GM18505 (cell line): ENCODE measurements around the gene LMF1.
"Not testable (repeated sequence)": the region's sequence is repeated elsewhere in the genome, so short reads cannot be mapped to it uniquely, and the experiment has no call there.

Experiments used
- ATAC-seq: cut with Tn5 transposase; IDR thresholded peaks from one replicate; pipeline ENCODE4 v1.9.1; 2021; ENCODE audit not compliant: unreplicated experiment
- POLR2A ChIP-seq: IDR thresholded peaks from 4 replicates; pipeline ENCODE4 v1.6.1; 2011; ENCODE audit warnings: borderline replicate concordance; ENCODE audit not compliant: insufficient read depth, insufficient read length; ENCODE audit errors: extremely low read depth

Gene LMF1

DNA sequence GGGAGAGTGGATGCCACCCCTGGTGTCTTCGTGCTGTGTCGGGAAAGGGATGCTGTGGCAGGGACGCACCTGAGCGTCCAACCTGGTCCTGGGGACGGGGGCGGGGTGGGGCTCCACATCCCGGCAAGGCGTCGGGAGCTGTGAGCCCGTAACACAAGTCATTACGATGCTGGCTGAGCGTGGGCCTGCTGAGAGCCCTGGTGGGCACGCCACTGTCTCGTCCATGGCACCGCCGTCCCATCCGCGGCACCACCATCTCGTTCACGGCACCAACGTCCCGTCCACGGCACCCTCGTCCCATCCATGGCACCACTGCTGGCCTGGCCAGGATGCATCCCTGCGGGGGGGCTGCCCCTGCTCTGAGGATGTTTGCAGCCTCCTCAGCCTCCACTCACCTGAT, 146.2 kb downstream of the LMF1 start:
- ATAC-seq: no peak
- TF ChIP-seq POLR2A: no peak

DNA sequence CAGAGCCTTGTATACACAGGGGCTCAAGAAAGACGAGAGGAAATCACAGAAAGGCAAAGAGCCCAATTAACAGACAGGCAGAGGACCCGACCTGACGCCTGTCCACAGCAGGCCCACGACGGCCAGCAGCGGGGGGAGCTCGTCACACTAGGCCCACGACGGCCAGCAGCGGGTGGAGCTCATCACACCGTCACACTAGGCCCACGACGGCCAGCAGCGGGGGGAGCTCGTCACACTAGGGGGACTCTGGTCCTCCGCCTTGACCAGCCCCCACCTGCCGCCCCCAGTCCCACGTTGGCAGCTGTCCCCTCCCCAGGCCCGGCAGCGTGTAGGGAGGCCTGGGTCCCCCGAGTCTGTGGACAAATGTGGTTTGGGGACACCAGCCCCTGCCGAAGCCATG, 146.6 kb downstream of the LMF1 start:
- TF ChIP-seq POLR2A: no peak
- ATAC-seq: no peak

DNA sequence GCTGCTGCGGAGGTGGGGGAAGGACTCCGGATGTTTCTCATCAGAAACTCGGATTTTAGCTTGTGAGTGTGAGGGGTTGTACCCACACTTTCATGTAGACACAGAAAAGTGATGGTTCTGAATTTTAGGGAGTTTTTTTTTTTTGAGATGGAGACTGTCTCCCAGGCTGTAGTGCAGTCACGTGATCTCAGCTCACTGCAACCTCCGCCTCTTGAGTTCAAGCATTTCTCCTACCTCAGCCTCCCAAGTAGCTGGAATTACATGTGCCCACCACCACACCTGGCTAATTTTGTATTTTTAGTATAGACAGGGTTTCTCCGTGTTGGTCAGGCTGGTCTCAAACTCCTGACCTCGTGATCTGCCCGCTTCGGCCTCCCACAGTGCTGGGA, 147.9 kb downstream of the LMF1 start:
- no peak for ATAC-seq
- no peak for TF ChIP-seq POLR2A

DNA sequence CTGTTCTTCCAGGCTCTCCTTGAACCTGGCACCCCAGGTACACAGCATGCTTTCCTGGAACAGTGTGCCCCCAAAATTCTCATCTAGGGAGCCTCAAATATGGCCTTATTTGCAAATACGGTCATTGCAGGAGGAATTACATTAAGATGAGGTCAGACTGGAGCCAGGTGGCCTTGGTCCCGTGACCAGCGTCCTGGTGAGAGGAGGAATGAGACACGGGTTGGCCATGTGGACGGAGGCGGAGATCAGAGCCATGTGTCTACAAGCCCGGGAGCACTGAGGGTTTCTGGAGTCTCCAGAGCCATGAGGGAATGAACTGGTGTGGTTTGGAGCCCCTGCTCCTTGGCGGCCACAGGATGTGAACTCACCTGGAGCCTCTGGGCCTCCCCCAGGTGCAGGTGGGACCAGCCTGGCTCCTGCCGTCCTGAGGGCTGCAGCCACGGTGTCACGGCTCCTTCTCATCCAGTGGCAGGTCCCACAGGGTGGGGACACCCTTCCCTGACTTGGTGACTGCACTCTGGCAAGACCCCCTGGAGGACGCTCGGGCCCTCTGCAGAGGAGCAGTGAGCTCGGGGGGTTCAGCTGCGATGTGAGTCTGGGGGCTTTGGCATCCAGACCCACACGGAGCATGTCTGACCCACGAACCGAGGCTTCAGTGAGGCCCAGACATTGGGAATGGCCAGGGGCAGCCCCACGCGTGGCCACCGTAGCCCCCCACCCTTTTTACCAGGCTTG, 148.4 kb downstream of the LMF1 start:
- no peak for TF ChIP-seq POLR2A
- no peak for ATAC-seq

DNA sequence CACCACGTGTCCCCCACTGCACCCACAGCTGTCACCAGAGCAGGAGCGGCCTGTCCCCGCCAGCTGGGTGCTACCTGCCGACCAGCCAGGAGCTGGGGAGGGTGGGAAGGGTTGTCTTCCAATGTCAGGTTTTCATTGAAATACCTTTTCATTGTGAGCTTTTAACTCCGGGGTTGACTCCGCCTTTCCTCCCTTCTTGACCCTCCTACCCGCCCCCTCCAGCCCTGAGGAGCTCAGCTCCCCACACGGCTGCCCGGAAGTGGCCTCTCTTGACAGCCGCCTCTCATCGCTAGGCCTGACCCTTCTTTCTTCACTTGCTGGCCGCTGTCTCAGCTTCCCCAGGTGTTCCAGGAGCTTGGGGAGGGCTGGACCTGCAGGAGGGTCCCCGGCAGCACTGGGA, 149.0 kb downstream of the LMF1 start:
- no peak for ATAC-seq
- no peak for TF ChIP-seq POLR2A

DNA sequence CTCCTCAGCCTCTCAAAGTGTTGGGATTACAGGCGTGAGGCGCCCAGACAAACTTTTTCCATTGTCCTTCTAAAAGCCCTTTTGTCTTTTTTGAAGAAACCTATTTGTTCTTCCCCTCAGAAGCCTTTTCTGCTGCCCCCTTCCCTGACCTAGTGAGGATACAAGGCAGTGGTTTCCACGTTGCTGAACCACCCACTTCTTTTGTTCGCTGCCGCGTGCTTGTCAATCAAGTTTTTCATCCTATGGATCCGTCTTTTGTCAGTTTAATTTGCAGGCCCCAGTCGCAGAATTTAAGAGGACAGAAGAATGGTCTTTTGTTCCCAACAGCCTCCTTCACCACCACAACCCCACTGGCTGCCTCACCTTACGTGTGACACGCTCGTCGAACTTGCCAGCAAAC, 150.0 kb downstream of the LMF1 start:
- no peak for ATAC-seq
- no peak for TF ChIP-seq POLR2A

DNA sequence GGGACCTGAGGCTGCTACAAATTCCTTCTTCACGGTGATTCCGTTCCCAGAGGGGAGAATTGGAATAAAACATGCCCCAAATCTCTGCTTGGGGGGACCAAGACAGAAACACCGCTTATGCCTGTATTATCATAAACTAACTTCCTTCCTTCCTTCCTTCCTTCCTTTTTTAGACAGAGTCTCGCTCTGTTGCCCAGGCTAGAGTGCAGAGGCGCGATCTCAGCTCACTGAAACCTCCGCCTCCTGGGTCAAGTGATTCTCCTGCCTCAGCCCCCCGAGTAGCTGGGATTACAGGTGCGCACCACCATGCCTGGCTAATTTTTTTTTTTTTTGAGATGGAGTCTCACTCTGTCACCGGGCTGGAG, 150.8 kb downstream of the LMF1 start:
- not testable (repeated sequence) for ATAC-seq

DNA sequence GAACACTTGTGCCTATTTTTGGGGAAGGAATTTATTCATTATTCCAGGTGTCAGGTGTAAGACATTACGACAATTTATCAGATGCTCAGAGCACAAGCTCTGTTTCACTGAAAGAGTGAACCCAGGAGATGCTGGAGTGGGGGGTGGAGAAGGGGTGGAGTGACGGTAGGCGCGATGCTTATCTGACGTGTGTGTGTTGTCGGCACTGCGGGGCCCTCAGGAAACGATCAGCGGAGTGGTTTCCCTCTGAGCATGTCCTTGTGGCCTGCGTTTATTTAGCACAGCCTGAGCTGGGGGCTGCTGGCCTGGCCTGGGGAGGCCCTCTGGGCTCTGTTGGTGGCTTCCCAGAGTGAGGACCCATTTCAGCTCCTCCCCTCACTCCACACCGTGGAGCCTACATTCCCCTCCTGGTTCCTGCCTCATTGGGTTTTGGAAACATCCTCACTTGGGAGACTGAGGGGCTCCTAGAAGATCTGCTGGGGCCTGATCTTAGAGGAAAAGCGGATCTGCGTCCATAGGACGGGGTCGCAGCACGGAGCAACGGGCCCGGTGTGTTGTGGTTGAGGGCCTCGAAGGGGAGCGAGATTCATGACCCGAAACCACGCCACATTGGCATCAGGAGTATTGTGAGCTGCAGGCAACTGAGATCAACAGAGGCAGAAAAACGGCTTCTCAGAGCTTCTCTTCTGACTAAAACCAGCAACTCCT, 151.3 kb downstream of the LMF1 start:
- no peak for ATAC-seq
- no peak for TF ChIP-seq POLR2A

DNA sequence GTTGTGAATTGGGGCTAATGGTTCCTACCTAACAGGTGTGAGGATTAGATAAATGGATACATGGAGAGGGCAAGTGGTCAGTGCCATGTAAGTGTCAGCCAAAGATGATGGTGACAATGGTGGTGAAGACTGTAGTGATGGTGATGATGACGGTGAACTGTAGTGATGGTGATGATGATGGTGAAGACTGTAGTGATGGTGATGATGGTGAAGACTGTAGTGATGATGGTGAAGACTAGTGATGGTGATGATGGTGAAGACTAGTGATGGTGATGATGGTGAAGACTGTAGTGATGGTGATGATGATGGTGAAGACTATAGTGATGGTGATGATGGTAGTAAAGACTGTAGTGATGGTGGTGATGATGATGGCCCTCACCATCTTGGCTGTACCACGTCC, 152.2 kb downstream of the LMF1 start:
- TF ChIP-seq POLR2A: no peak
- no peak for ATAC-seq

DNA sequence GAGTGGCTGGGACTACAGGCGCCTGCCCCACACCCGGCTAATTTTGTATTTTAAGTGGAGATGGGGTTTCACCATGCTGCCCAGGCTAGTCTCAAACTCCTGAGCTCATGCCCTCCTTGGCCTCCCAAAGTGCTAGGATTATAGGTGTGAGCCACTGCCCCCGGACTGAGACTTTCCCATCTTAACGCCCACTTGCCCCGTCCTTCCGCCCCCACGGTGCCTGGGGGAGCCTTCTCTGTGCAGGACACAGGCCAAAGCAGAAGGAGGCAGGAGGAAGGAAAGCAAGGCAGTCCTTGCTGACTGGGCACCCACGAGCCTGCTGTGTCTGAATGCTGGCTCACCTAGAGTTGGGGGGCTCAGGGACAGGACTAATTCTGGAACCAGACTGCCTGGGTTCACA, 152.7 kb downstream of the LMF1 start:
- ATAC-seq: no peak
- TF ChIP-seq POLR2A: no peak

DNA sequence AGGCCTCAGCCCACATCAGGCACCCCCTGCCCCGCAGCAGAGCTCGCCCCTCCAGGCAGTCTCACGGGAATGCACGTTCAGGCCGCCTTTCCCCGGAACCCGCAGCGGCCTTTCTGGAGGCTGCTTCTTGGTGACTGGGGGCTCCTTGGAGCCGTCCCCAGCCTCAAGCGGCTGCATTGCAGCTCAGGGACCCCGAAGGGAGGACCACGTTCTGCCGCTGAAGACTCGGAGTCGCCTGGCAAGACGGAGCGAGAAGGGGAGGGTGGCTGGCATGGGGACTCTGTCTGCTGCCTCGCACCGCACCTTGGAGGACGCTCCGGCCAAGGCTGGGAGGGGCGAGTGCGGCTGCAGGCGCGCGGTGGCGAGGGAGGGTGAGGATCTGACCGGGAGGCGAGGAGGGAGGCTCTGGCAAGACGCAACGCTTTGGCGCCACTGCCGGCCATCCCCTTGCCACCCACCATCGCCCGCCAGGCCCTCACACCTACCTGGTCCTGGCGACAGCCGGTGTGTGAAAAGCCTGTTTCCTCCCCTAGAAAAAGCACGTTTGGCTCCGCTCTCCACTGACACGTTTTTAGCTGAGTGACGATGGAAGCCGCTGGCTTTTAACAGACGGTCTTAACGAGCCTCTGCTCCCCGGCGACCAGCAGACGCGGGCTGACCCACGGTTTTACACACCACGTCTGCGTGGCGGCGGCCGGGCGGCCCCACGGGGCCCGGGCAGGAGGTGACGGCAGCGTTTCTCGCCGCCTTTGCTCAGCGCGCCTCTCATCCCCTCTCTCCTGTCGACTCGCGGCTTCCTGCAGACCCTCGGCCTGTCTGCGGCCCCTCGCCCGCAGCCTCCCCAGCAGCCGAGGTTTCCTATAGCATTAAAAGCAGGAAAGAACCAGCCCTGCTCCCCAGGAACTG, 153.5 kb downstream of the LMF1 start:
- no peak for TF ChIP-seq POLR2A
- ATAC-seq: no peak

DNA sequence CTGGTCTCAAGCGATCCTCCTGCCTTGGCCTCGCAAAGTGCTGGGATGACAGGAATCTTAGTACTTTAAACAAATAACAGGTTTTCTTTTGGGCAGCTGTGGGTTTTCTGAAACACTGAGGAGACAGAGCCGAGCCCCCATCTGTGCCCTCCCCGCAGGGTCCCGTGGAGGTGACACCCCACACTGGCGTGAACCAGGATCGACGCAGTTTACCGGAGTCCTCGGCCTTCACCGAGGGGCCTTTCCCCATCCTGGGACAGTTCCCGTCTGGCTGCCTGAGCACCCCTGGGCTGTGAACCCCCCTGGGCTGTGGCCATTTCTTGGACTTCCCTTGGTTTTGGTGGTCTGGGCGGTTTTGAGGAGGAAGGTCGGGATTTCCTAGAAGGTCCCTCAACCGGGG, 154.9 kb downstream of the LMF1 start:
- TF ChIP-seq POLR2A: no peak
- no peak for ATAC-seq

DNA sequence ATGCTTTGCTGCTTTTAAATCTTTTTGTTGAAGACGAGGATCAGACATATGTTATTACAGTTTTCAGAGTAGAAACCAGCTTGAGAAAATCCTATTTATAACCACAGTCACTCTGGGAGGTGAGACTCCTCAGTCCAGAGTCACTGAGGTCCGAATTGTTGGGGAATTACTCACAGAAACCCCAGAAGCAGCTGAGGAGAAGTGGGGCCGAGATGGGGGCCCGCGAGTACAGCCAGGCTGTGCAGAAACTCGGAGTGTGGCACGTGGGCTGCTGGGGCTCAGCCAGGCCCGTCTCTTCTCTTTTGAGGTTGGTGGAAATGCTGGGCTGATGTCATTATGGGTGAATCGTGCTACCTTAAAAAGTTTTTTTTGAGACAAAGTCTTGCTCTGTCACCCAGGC, 155.8 kb downstream of the LMF1 start:
- ATAC-seq: no peak
- TF ChIP-seq POLR2A: no peak

DNA sequence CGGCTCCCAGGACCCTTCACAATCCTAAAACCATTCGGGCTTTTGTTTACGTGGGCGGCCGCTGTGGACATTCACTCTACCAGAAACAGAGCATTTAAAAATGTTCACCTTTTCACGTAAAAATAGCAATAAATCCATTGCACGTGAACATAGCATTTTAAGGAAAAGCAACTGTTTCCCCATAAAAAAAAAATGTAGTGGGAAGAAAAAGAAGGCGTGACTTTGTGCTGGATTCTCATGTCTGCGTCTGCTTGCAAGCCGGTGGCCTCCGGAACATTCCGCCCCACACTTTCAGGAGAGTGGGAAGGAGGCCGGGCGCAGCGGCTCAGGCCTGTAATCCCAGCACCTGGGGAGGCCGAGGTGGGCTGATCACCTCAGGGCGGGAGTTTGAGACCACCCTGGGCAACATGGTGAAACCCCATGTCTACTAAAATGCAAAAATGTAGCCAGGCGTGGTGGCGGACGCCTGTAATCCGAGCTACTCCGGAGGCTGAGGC, 156.8 kb downstream of the LMF1 start:
- no peak for ATAC-seq
- no peak for TF ChIP-seq POLR2A

DNA sequence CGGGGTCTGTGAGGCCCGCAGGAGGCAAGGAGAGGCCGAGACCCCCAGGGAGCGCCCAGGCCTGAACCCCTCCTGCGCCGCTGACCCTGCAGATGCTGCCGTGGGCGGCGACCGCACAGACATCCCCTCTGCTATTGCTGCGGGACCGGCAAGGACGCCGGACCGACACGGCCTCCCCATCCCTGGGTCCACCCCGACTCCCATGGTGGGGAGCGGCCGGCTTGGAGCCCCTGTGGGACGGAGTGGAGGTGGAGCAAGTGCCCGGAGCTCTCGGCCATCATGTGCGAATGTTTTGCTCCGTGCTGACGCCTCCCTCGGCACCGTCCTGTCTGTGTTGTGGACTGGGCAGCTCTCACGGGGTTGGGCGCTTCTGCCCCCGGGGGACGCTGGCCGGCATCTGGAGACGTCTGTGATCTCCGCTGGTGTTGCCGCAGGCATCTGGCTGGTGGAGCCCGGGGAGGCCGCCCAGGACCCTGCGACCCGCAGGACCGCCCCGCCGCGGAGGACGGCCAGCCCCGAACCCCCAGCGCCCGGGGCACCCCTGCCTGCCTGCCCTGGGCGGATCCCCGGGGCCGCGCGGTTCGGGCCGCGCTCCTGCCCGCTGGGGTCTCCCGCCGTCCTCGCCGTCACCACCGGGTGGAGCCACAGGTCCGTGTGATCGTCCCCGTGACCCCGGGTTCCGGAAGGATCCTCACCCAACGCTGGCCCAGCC, 157.4 kb downstream of the LMF1 start:
- no peak for TF ChIP-seq POLR2A
- no peak for ATAC-seq
